ENCODE data around the gene THSD4.

- TF ChIP-seq, protein P1, sequence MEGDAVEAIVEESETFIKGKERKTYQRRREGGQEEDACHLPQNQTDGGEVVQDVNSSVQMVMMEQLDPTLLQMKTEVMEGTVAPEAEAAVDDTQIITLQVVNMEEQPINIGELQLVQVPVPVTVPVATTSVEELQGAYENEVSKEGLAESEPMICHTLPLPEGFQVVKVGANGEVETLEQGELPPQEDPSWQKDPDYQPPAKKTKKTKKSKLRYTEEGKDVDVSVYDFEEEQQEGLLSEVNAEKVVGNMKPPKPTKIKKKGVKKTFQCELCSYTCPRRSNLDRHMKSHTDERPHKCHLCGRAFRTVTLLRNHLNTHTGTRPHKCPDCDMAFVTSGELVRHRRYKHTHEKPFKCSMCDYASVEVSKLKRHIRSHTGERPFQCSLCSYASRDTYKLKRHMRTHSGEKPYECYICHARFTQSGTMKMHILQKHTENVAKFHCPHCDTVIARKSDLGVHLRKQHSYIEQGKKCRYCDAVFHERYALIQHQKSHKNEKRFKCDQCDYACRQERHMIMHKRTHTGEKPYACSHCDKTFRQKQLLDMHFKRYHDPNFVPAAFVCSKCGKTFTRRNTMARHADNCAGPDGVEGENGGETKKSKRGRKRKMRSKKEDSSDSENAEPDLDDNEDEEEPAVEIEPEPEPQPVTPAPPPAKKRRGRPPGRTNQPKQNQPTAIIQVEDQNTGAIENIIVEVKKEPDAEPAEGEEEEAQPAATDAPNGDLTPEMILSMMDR (conservative IDR thresholded peaks at IDR 0.05; ENCODE audit: low read length): no peak
- no peak for TF ChIP-seq EZH2phosphoT487 (IDR thresholded peaks at IDR 0.05; ENCODE audit: borderline replicate concordance)
These were observed 670.7 kb downstream of the THSD4 start for GRCh38 chr15:71785996-71786395.

Data from Loucy (cell line).